HUES6 (cell line): ENCODE measurements around the gene DLGAP1.
A peak's percentile ranks its signal among the peaks of the same experiment; 100 is the strongest.

Source experiments
- H3K27ac ChIP-seq: 2 replicates; pipeline ENCODE4 v1.7.0; 2013; ENCODE audit warnings: low read depth, mild to moderate bottlenecking, low read length, inconsistent platforms
- H3K27me3 ChIP-seq: 2 replicates; pipeline ENCODE4 v1.6.1; 2013; ENCODE audit warnings: low read length; ENCODE audit not compliant: control insufficient read depth, insufficient read depth
- H3K36me3 ChIP-seq: 2 replicates; pipeline ENCODE4 v1.6.1; 2013; ENCODE audit warnings: low read length; ENCODE audit not compliant: control insufficient read depth, insufficient read depth
- H3K4me1 ChIP-seq: 2 replicates; pipeline ENCODE4 v1.6.1; 2013; ENCODE audit warnings: low read length; ENCODE audit not compliant: control insufficient read depth, insufficient read depth
- H3K4me3 ChIP-seq: 2 replicates; pipeline ENCODE4 v1.5.1; 2013; ENCODE audit warnings: low read depth, low read length
- H3K9ac ChIP-seq: one replicate; pipeline ENCODE4 v1.6.1; 2013; ENCODE audit warnings: mild to moderate bottlenecking, low read length
- H3K9me3 ChIP-seq: 2 replicates; pipeline ENCODE4 v1.6.1; 2013; ENCODE audit warnings: low read depth, low read length; ENCODE audit not compliant: control insufficient read depth, insufficient read depth

Gene DLGAP1

DNA sequence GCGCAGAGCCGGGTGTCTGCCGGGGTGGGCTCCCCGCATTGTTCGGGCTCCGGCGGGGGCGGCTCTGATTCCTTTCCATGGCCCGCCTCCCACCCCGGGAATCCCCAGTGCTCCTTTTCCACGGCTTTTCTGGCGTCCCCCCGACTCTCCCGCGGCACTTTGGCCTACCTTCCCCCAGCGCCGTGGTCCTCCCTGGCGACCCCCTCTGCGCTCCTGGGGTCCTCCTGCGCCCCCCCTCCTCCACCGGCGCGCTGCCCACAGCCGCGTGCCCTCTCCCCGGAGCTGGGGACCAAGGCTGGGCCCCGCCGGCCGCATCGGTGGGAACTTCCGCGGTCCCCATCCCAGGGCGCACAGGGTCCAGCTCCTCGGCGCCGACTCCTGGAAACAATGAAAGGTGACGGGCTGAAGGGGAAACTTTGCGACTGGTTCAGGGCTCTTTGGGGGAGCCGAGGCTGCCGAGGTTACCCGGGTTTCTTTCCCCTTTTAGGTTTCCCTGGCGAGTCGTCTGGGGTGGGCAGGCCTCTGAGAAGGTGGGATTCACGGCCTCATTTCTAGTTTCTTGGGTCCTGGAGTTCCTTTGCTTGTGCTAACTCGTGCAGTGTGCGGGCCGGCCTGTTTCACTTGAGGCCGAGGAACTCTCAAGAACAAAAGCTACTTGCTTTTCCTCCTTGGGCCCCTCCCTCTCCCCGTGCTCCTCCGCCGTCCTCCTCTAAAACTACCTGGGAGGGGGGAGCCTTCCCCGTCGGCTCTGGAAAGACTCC is 1002.9 kb downstream of the DLGAP1 start:
- peak overlapping the region; percentile 70 for H3K27ac ChIP-seq
- H3K4me1 ChIP-seq, result peaks cover 26% of the 10 kb centered on the region
- peak overlapping the region; percentile 83 for H3K4me3 ChIP-seq
- H3K9me3 ChIP-seq, result no peaks in the 10 kb centered on the region
- peaks cover 32% of the 10 kb centered on the region for H3K36me3 ChIP-seq
- H3K9ac ChIP-seq, result peak overlapping the region; percentile 98
- no peaks in the 10 kb centered on the region for H3K27me3 ChIP-seq

DNA sequence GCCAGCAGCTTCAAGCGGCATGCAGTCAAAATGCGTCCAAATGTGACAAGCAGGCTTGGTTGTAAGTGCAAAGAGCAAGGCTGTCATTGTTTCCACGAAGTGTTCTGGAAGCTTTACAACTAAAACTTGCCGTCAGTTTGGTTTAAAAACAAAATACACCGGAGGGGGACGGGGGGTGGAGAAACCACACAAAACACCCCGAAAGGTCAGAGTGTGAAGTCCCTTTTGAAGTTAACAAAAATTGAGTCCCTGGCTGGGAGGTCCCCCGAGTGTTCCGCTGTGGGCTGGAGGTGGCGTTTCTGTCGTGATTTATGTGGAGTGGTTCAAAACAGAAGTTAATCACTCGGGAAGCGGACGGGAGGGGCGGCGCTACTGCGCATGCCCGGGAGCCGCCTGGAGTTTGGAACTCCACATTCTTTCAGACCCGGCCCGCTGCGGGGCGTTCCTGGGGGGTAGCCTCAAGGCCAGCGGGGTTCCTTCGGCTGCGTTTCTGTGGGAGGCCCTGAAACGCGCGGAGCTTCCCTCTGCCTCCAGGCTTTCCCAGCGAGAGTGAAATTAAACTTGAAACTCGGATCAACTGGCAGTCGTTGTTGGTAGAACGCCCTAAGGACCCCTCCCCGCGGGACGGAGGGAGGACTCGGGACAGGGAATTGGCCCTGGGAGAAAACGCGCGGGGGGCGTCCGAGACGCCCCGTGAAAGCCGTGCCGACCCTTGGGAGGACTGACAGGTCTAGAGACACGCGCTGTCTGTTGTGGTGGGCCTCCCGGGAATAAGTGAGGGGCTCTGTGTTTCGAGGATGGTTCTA is 1003.7 kb downstream of the DLGAP1 start:
- H3K9me3 ChIP-seq, result no peaks in the 10 kb centered on the region
- H3K27me3 ChIP-seq, result no peaks in the 10 kb centered on the region

DNA sequence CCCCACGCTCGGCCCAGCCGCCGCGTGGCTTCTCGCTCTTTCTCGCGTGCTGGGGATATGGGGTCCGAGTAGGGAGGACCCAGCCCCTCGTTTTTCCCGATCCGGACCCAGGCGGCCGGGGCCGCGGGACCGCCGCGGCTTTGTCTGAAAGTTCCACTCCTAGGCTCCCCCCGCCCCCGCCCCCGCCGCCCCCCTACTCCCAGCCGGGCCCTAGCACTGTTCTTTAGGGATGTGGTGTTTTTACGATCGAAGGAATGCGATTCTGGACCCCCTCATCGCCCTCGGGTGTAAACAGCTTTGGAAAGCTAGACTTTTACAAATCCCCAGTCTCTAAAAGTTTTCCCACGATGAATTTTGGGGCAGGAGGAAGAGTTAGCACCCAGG is 1004.3 kb downstream of the DLGAP1 start:
- Histone ChIP-seq H3K4me3 (peak overlapping the region; percentile 83), H3K9ac (peak overlapping the region; percentile 98), H3K4me1 (peaks cover 25% of the 10 kb centered on the region), H3K27ac (peak overlapping the region; percentile 70), H3K36me3 (peaks cover 18% of the 10 kb centered on the region), H3K27me3 (no peaks in the 10 kb centered on the region), H3K9me3 (no peaks in the 10 kb centered on the region)

More for the DNA sequence above, 1003.7 kb downstream of the DLGAP1 start:
- peak overlapping the region; percentile 83 for H3K4me3 ChIP-seq
- H3K9ac ChIP-seq, result peak overlapping the region; percentile 98
- H3K4me1 ChIP-seq, result peaks cover 26% of the 10 kb centered on the region
- peak overlapping the region; percentile 70 for H3K27ac ChIP-seq
- peaks cover 24% of the 10 kb centered on the region for H3K36me3 ChIP-seq

GRCh38 chr18:3450012-3450798 is 1004.9 kb downstream of the DLGAP1 start, which contains the start of gene TGIF1:
TGIF1 (plus strand) TSS chr18:3450172; CDS start chr18:3450490, 318 bp downstream.
- H3K9ac ChIP-seq, result peak within 1 kb of the TSS; percentile 98
- H3K27ac ChIP-seq, result peak within 1 kb of the TSS; percentile 83
- no peaks in the 10 kb centered on the region for H3K27me3 ChIP-seq
- H3K4me3 ChIP-seq, result peak within 1 kb of the TSS; percentile 83
- no peaks in the 10 kb centered on the region for H3K9me3 ChIP-seq
- H3K4me1 ChIP-seq, result peaks cover 21% of the 10 kb centered on the region
- peaks cover 14% of the 10 kb centered on the region for H3K36me3 ChIP-seq

- H3K27me3 ChIP-seq, result no peaks in the 10 kb centered on the region
- H3K27ac ChIP-seq, result peak overlapping the region; percentile 83; the same call in 1 of the 2 replicates
- H3K9ac ChIP-seq, result peak overlapping the region; percentile 83
- peaks cover 26% of the 10 kb centered on the region for H3K4me1 ChIP-seq
- peak overlapping the region; percentile 83 for H3K4me3 ChIP-seq
- H3K36me3 ChIP-seq, result peaks cover 14% of the 10 kb centered on the region
- H3K9me3 ChIP-seq, result no peaks in the 10 kb centered on the region
These were observed 1005.5 kb downstream of the DLGAP1 start for GRCh38 chr18:3449512-3450011.

GRCh38 chr18:3448838-3449511 is 1006.1 kb downstream of the DLGAP1 start:
- Histone ChIP-seq H3K4me3 (peak overlapping the region; percentile 83), H3K9me3 (no peaks in the 10 kb centered on the region), H3K27ac (peak overlapping the region; percentile 83; the same call in 1 of the 2 replicates), H3K27me3 (no peaks in the 10 kb centered on the region), H3K4me1 (peaks cover 24% of the 10 kb centered on the region), H3K9ac (peak overlapping the region; percentile 83), H3K36me3 (peaks cover 14% of the 10 kb centered on the region)

- Histone ChIP-seq H3K9me3 (no peaks in the 10 kb centered on the region), H3K4me1 (peaks cover 26% of the 10 kb centered on the region), H3K36me3 (peaks cover 12% of the 10 kb centered on the region), H3K27me3 (no peaks in the 10 kb centered on the region), H3K9ac (peak overlapping the region; percentile 83), H3K4me3 (peak overlapping the region; percentile 83), H3K27ac (peak overlapping the region; percentile 83)
These were observed 1006.9 kb downstream of the DLGAP1 start for GRCh38 chr18:3447895-3448837.

GRCh38 chr18:3447068-3447894 is 1007.8 kb downstream of the DLGAP1 start:
- Histone ChIP-seq H3K36me3 (peaks cover 7% of the 10 kb centered on the region), H3K4me3 (peak overlapping the region; percentile 83), H3K27ac (peak overlapping the region; percentile 83), H3K27me3 (no peaks in the 10 kb centered on the region), H3K9ac (peak overlapping the region; percentile 83), H3K9me3 (no peaks in the 10 kb centered on the region), H3K4me1 (peaks cover 32% of the 10 kb centered on the region)
